ENCODE measurements around the gene ESPL1. TPM values are rescaled to one million over a fixed set of nuclear protein-coding genes. Genes with fewer than 3 reads are reported as not detected.
A peak's percentile ranks its signal among the peaks of the same experiment; 100 is the strongest.

Gene ESPL1
- total RNA-seq, 1 experiment from 2014 or later: 12.1 TPM

DNA sequence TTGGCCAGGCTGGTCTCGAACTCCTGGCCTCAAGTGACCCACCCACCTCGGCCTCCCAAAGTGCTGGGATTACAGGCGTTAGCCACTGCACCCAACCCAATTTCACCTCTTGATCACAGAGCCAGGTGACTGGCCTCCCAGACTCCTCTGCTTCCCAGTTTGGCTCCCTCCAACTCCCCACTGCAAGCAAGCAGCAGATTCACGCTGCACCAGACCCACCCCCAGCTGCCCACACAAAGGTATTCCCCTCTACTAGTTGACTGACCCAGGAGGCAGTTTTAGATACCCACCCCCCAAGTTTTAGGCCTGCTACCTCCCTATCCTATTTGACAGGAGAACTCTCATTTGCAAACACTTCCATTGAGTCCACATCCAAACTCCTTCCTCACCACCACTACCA, 41.3 kb upstream of the ESPL1 start:
- ChIA-PET POLR2A (no interaction called here), CTCF (no interaction called here)
- no peak for DNase-seq (ENCODE audit: unreplicated experiment)
- TF ChIP-seq, protein P1, sequence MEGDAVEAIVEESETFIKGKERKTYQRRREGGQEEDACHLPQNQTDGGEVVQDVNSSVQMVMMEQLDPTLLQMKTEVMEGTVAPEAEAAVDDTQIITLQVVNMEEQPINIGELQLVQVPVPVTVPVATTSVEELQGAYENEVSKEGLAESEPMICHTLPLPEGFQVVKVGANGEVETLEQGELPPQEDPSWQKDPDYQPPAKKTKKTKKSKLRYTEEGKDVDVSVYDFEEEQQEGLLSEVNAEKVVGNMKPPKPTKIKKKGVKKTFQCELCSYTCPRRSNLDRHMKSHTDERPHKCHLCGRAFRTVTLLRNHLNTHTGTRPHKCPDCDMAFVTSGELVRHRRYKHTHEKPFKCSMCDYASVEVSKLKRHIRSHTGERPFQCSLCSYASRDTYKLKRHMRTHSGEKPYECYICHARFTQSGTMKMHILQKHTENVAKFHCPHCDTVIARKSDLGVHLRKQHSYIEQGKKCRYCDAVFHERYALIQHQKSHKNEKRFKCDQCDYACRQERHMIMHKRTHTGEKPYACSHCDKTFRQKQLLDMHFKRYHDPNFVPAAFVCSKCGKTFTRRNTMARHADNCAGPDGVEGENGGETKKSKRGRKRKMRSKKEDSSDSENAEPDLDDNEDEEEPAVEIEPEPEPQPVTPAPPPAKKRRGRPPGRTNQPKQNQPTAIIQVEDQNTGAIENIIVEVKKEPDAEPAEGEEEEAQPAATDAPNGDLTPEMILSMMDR (IDR thresholded peaks at IDR 0.05; ENCODE audit: unreplicated experiment): no peak
- Mint-ChIP-seq H3K4me3 (ENCODE audit: unreplicated experiment) (no peak overlapping the region), H3K9me3 (ENCODE audit: unreplicated experiment) (no peaks in the 10 kb centered on the region), H3K27ac (ENCODE audit: low read depth, unreplicated experiment) (no peak overlapping the region), H3K36me3 (ENCODE audit: insufficient read depth, unreplicated experiment) (peaks cover 14% of the 10 kb centered on the region), H3K4me1 (ENCODE audit: insufficient read depth, unreplicated experiment) (peaks cover 67% of the 10 kb centered on the region), H3K27me3 (ENCODE audit: insufficient read depth, unreplicated experiment) (no peaks in the 10 kb centered on the region)
- no TSS peak for BruUV-seq (replicated peaks)
- intact Hi-C loops (cut with micrococcal nuclease): no loop called here

DNA sequence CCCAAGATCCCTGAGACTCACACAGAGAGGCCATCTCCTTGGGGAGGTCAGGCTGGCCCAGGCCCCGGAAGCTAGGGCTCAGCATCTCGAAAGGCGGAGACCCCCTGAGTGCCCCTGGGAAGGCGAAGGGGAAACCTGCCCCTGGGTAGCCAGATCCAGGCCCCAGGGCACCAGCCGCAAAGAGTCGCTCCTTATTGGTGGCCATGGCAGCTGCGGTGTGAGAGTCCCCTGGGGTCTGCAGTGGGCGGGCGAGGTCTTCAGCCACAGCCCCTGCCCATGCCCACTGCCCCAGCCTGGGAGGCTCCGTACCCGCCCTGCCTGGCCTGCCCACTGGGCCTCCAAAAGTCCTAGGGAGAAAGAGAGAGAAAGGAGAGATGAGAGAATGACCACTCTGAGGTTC, 40.8 kb upstream of the ESPL1 start:
- BruUV-seq (replicated peaks): no TSS peak
- POLR2A ChIA-PET: interaction anchor here (0.8 kb wide), 1 partner anchor 9 kb away, joined by 3 read pairs; no protein-coding TSS in a partner anchor
- DNase-seq (ENCODE audit: unreplicated experiment): no peak
- intact Hi-C loops (cut with micrococcal nuclease): no loop called here
- CTCF ChIA-PET: interaction anchor here (1.3 kb wide), 1 partner anchor 69 kb away, joined by 3 read pairs; no protein-coding TSS in a partner anchor
- Mint-ChIP-seq H3K36me3 (ENCODE audit: insufficient read depth, unreplicated experiment) (peaks cover 14% of the 10 kb centered on the region), H3K9me3 (ENCODE audit: unreplicated experiment) (no peaks in the 10 kb centered on the region), H3K4me1 (ENCODE audit: insufficient read depth, unreplicated experiment) (peaks cover 62% of the 10 kb centered on the region), H3K27me3 (ENCODE audit: insufficient read depth, unreplicated experiment) (no peaks in the 10 kb centered on the region), H3K27ac (ENCODE audit: low read depth, unreplicated experiment) (peak overlapping the region; percentile 29), H3K4me3 (ENCODE audit: unreplicated experiment) (no peak overlapping the region)
- TF ChIP-seq, protein P1 (IDR thresholded peaks at IDR 0.05; ENCODE audit: unreplicated experiment): no peak

- Mint-ChIP-seq H3K4me1 (ENCODE audit: insufficient read depth, unreplicated experiment) (peaks cover 67% of the 10 kb centered on the region), H3K27me3 (ENCODE audit: insufficient read depth, unreplicated experiment) (no peaks in the 10 kb centered on the region), H3K36me3 (ENCODE audit: insufficient read depth, unreplicated experiment) (peaks cover 14% of the 10 kb centered on the region), H3K27ac (ENCODE audit: low read depth, unreplicated experiment) (peak overlapping the region; percentile 29), H3K4me3 (ENCODE audit: unreplicated experiment) (no peak overlapping the region), H3K9me3 (ENCODE audit: unreplicated experiment) (no peaks in the 10 kb centered on the region)
- ChIA-PET CTCF (interaction anchor here (1.3 kb wide), 1 partner anchor 69 kb away, joined by 3 read pairs; no protein-coding TSS in a partner anchor), POLR2A (interaction anchor here (0.8 kb wide), 1 partner anchor 9 kb away, joined by 3 read pairs; no protein-coding TSS in a partner anchor)
- DNase-seq (ENCODE audit: unreplicated experiment): no peak
- intact Hi-C loops (cut with micrococcal nuclease): no loop called here
- BruUV-seq (replicated peaks): no TSS peak
- TF ChIP-seq, protein P1 (IDR thresholded peaks at IDR 0.05; ENCODE audit: unreplicated experiment): no peak
These were observed 40.3 kb upstream of the ESPL1 start for GRCh38 chr12:53227836-53228235.

GRCh38 chr12:53229454-53229853, 38.6 kb upstream of the ESPL1 start:
- H3K4me1 Mint-ChIP-seq (ENCODE audit: insufficient read depth, unreplicated experiment): peaks cover 72% of the 10 kb centered on the region
- no TSS peak for BruUV-seq (replicated peaks)
- peak overlapping the region; percentile 39 for H3K27ac Mint-ChIP-seq (ENCODE audit: low read depth, unreplicated experiment)
- DNase-seq (ENCODE audit: unreplicated experiment): no peak
- TF ChIP-seq, protein P1 (IDR thresholded peaks at IDR 0.05; ENCODE audit: unreplicated experiment): no peak
- intact Hi-C loops (cut with micrococcal nuclease): no loop called here
- POLR2A ChIA-PET: interaction anchor here (1.1 kb wide), 1 partner anchor 10 kb away, joined by 3 read pairs; no protein-coding TSS in a partner anchor
- peak overlapping the region; percentile 77 for H3K4me3 Mint-ChIP-seq (ENCODE audit: unreplicated experiment)
- no peaks in the 10 kb centered on the region for H3K9me3 Mint-ChIP-seq (ENCODE audit: unreplicated experiment)
- CTCF ChIA-PET: interaction anchor here (0.6 to 0.9 kb wide), 2 partner anchors 15 to 27 kb away, joined by 3 read pairs; no protein-coding TSS in a partner anchor
- H3K36me3 Mint-ChIP-seq (ENCODE audit: insufficient read depth, unreplicated experiment): peaks cover 10% of the 10 kb centered on the region
- H3K27me3 Mint-ChIP-seq (ENCODE audit: insufficient read depth, unreplicated experiment): no peaks in the 10 kb centered on the region

Measured in MCF 10A (cell line).